HCT116 (cell line): Measurements from ENCODE around the gene MATCAP1. TPM values are rescaled to one million over a fixed set of nuclear protein-coding genes. Genes with fewer than 3 reads are reported as not detected.

Experiments
- ATAC-seq: fragments of 200-7000 bp; cut with Tn5 transposase; 2 replicates; pipeline ENCODE4 v1.9.1; 2020; ENCODE audit warnings: mild to moderate bottlenecking, moderate library complexity
- BruUV-seq: library from RNA; stranded (reverse); fragments of 400-500 nt; replicated peaks from 2 replicates; lab custom pipeline; 2021; lab: Mats Ljungman, UMichigan
- CTCF ChIA-PET: fragments of 300-600 bp; sonication (Branson Sonifier 250); formaldehyde crosslinking; loops from one replicate; lab custom pipeline; 2021; ENCODE audit warnings: antibody characterized with exemption; lab: Charles Lee
- POLR2A ChIA-PET: fragments of 300-600, 350-600 bp; sonication (Branson Sonifier 250); formaldehyde crosslinking; loops from one replicate; lab custom pipeline; 2021; ENCODE audit warnings: antibody characterized with exemption; lab: Charles Lee
- RAD21 ChIA-PET, 2 experiments: fragments of 300-600 bp; sonication (Branson Sonifier 250); formaldehyde crosslinking; loops; one replicate each; lab custom pipeline; 2023; ENCODE audit warnings: low total read pairs in 2 of 2; ENCODE audit not compliant: uncharacterized antibody in 2 of 2, unreplicated experiment in 2 of 2, low non-redundant PET in 1 of 2; lab: Charles Lee
- DNase-seq: peaks from one replicate; pipeline ENCODE4 v3.0.0-alpha.2; 2010; ENCODE audit warnings: low read depth, low spot score
- H2AFZ ChIP-seq: fragments of 200-600 bp; shearing (Covaris generic), sonication (generic); 2 replicates; pipeline ENCODE4 v1.6.1; 2017; ENCODE audit warnings: low read depth, mixed run types, mixed read lengths, antibody characterized with exemption, low read length; ENCODE audit not compliant: poor library complexity, severe bottlenecking
- H3K27ac ChIP-seq: 2 replicates; pipeline ENCODE4 v1.5.1; 2012; ENCODE audit warnings: low read depth, low read length
- H3K27me3 ChIP-seq: fragments of 200-600 bp; sonication (generic); 2 replicates; pipeline ENCODE4 v1.6.1; 2016; ENCODE audit warnings: mixed run types, low read length, mixed read lengths; ENCODE audit not compliant: insufficient read depth
- H3K36me3 ChIP-seq, 2 experiments: fragments of 200-500 bp in 1 of 2; fragments of 200-600 bp in 1 of 2; sonication (Bioruptor generic) in 1 of 2; sonication (generic) in 1 of 2; 2 replicates each; pipeline versions ENCODE4 v1.5.1 to v1.6.1; 2014 to 2016; ENCODE audit warnings: low read length in 2 of 2, inconsistent platforms in 1 of 2, mixed read lengths in 1 of 2, mixed run types in 1 of 2; ENCODE audit not compliant: insufficient read depth in 2 of 2, control insufficient read depth in 1 of 2
- H3K4me1 ChIP-seq, 2 experiments: fragments of 200-600 bp in 1 of 2; sonication (generic) in 1 of 2; 2 replicates each; pipeline versions ENCODE4 v1.5.1 to v1.6.1; 2012 to 2017; ENCODE audit warnings: low read length in 2 of 2, inconsistent platforms in 1 of 2, mild to moderate bottlenecking in 1 of 2, mixed read lengths in 1 of 2, mixed run types in 1 of 2, moderate library complexity in 1 of 2; ENCODE audit not compliant: insufficient read depth in 2 of 2, control insufficient read depth in 1 of 2
- H3K4me2 ChIP-seq: fragments of 200-600 bp; sonication (generic); 2 replicates; pipeline ENCODE4 v1.6.1; 2017; ENCODE audit warnings: mixed run types, low read length, mixed read lengths
- H3K4me3 ChIP-seq, 2 experiments: fragments of 200-600 bp in 1 of 2; sonication (generic) in 1 of 2; replicated peaks in 1 of 2; 2 replicates each; pipeline ENCODE4 v1.5.1; 2011 to 2016; ENCODE audit warnings: low read length in 2 of 2, control low read depth in 1 of 2, low read depth in 1 of 2, mild to moderate bottlenecking in 1 of 2, mixed read lengths in 1 of 2, mixed run types in 1 of 2
- H3K79me2 ChIP-seq: fragments of 200-600 bp; sonication (generic); 2 replicates; pipeline ENCODE4 v1.6.1; 2017; ENCODE audit warnings: mild to moderate bottlenecking, mixed run types, low read length, moderate library complexity, mixed read lengths; ENCODE audit not compliant: insufficient read depth
- H3K9ac ChIP-seq: fragments of 200-600 bp; sonication (generic); 2 replicates; pipeline ENCODE4 v1.6.1; 2016; ENCODE audit warnings: low read length, mixed read lengths
- H3K9me2 ChIP-seq: fragments of 200-600 bp; sonication (generic), shearing (Covaris generic); 2 replicates; pipeline ENCODE4 v1.6.1; 2017; ENCODE audit warnings: mixed run types, mild to moderate bottlenecking, moderate library complexity; ENCODE audit not compliant: insufficient read depth
- H3K9me3 ChIP-seq, 2 experiments: fragments of 200-500 bp in 1 of 2; fragments of 200-600 bp in 1 of 2; sonication (Bioruptor generic) in 1 of 2; sonication (generic) in 1 of 2; 2 replicates each; pipeline ENCODE4 v1.6.1; 2014 to 2017; ENCODE audit warnings: low read length in 2 of 2, mixed read lengths in 2 of 2, inconsistent platforms in 1 of 2, low read depth in 1 of 2, mild to moderate bottlenecking in 1 of 2, mixed run types in 1 of 2, moderate library complexity in 1 of 2; ENCODE audit not compliant: control insufficient read depth in 1 of 2, insufficient read depth in 1 of 2
- H4K20me1 ChIP-seq: fragments of 200-600 bp; sonication (generic), shearing (Covaris generic); 2 replicates; pipeline ENCODE4 v1.6.1; 2017; ENCODE audit warnings: mixed run types, mild to moderate bottlenecking, moderate library complexity; ENCODE audit not compliant: insufficient read depth
- CBX3 ChIP-seq: IDR thresholded peaks from 2 replicates; pipeline ENCODE4 v1.6.1; 2012; ENCODE audit warnings: low read depth
- CEBPB ChIP-seq: IDR thresholded peaks from 2 replicates; pipeline ENCODE4 v1.6.1; 2012; ENCODE audit warnings: low read depth
- EGR1 ChIP-seq: IDR thresholded peaks from 2 replicates; pipeline ENCODE4 v1.6.1; 2012; ENCODE audit warnings: low read depth
- EZH2 ChIP-seq: fragments of 200-600 bp; sonication (generic); IDR thresholded peaks from 2 replicates; pipeline ENCODE4 v1.6.1; 2017; ENCODE audit warnings: antibody characterized with exemption, mixed run types
- EZH2phosphoT487 ChIP-seq: fragments of 200-600 bp; IDR thresholded peaks from 2 replicates; pipeline ENCODE4 v1.6.1; 2018; ENCODE audit warnings: antibody characterized with exemption, borderline replicate concordance
- JUND ChIP-seq: IDR thresholded peaks from 2 replicates; pipeline ENCODE4 v1.6.1; 2012
- POLR2AphosphoS5 ChIP-seq: IDR thresholded peaks from 2 replicates; pipeline ENCODE4 v1.6.1; 2011; ENCODE audit warnings: mild to moderate bottlenecking, low read depth, low read length, moderate library complexity
- REST ChIP-seq: IDR thresholded peaks from 2 replicates; pipeline ENCODE4 v1.6.1; 2012; ENCODE audit warnings: low read depth
- SIN3A ChIP-seq: IDR thresholded peaks from 2 replicates; pipeline ENCODE4 v1.6.1; 2012; ENCODE audit warnings: low read depth
- SRF ChIP-seq: IDR thresholded peaks from 2 replicates; pipeline ENCODE4 v1.6.1; 2012; ENCODE audit warnings: low read depth
- YY1 ChIP-seq: IDR thresholded peaks from 2 replicates; pipeline ENCODE4 v1.6.1; 2011; ENCODE audit warnings: low read length, low read depth, moderate library complexity, mild to moderate bottlenecking; ENCODE audit not compliant: insufficient replicate concordance; ENCODE audit errors: extremely low read depth
- ZNF274 ChIP-seq: fragments of 200-500 bp; sonication (Bioruptor generic); IDR thresholded peaks from 2 replicates; pipeline ENCODE4 v1.6.1; 2014; ENCODE audit warnings: mild to moderate bottlenecking, low read depth, low read length, inconsistent platforms
- intact Hi-C: fragments of 100-400 bp; cut with micrococcal nuclease; formaldehyde crosslinking; loops from 2 replicates; pipeline ENCODE4 v1.10.0; 2022
- total RNA-seq: library from RNA; stranded (reverse); gene quantifications from one replicate; pipeline ENCODE4 v1.2.1, GENCODE V29; 2021; ENCODE audit not compliant: unreplicated experiment

The MATCAP1 gene
- total RNA-seq, 1 experiment from 2014 or later: 38.7 TPM

- TF ChIP-seq EGR1: no peak
- no peak for TF ChIP-seq POLR2AphosphoS5
- no peak for TF ChIP-seq SIN3A
- TF ChIP-seq SRF: no peak
- no peak for TF ChIP-seq ZNF274
- TF ChIP-seq CBX3: no peak
- TF ChIP-seq CEBPB: no peak
- TF ChIP-seq EZH2phosphoT487: no peak
- no peak for TF ChIP-seq EZH2
- no peak for TF ChIP-seq YY1
- TF ChIP-seq JUND: no peak
- no peak for TF ChIP-seq REST
- TF ChIP-seq, all 23 proteins: peak for 0
- H3K9me2 ChIP-seq: no peaks in the 10 kb centered on the region
- intact Hi-C loops: no loop called here
These were observed 54.3 kb downstream of the MATCAP1 start for GRCh38 chr16:67129422-67129821.

More at GRCh38 chr16:67129422-67129821, 54.3 kb downstream of the MATCAP1 start:
- Histone ChIP-seq H4K20me1 (no peaks in the 10 kb centered on the region), H3K27me3 (no peaks in the 10 kb centered on the region), H3K9ac (no peak overlapping the region), H3K4me2 (no peak overlapping the region), H3K36me3 (peaks cover 14 to 24% of the 10 kb centered on the region in 2 experiments; a peak in 3 of 4 replicates), H2AFZ (no peak overlapping the region), H3K4me1 (no peaks in the 10 kb centered on the region), H3K79me2 (0 out of 2 replicates have a peak, but pooled peaks cover 3% of the 10 kb centered on the region), H3K4me3 (no peak overlapping the region), H3K9me3 (no peaks in the 10 kb centered on the region), H3K27ac (no peak overlapping the region)
- ATAC-seq: no peak
- ChIA-PET POLR2A (no interaction called here), RAD21 (no interaction called here), CTCF (no interaction called here)
- BruUV-seq: no TSS peak
- no peak for DNase-seq
